Mucosa of rectum (tissue), 2 donors: ENCODE measurements around the gene EHBP1.

Experiments
- H3K27ac ChIP-seq, 2 donors: one replicate each; pipeline ENCODE4 v1.7.0; 2013; ENCODE audit warnings: inconsistent platforms in 2 of 2, low read depth in 2 of 2, low read length in 2 of 2
- H3K27me3 ChIP-seq, 2 donors: one replicate each; pipeline ENCODE4 v1.7.0; 2013; ENCODE audit warnings: low read length in 2 of 2; ENCODE audit not compliant: control insufficient read depth in 2 of 2, insufficient read depth in 2 of 2
- H3K36me3 ChIP-seq, 2 donors: one replicate each; pipeline ENCODE4 v1.7.0; 2013; ENCODE audit warnings: low read length in 2 of 2; ENCODE audit not compliant: control insufficient read depth in 2 of 2, insufficient read depth in 2 of 2
- H3K4me1 ChIP-seq, 2 donors: one replicate each; pipeline ENCODE4 v1.7.0; 2013; ENCODE audit warnings: low read length in 2 of 2, mild to moderate bottlenecking in 1 of 2; ENCODE audit not compliant: control insufficient read depth in 2 of 2, insufficient read depth in 2 of 2
- H3K4me3 ChIP-seq, 2 donors: one replicate each; pipeline ENCODE4 v1.7.0; 2013; ENCODE audit warnings: low read length in 2 of 2
- H3K9ac ChIP-seq, 2 donors: one replicate each; pipeline ENCODE4 v1.7.0; 2013; ENCODE audit warnings: low read length in 2 of 2, low read depth in 1 of 2, mild to moderate bottlenecking in 1 of 2
- H3K9me3 ChIP-seq, 2 donors: one replicate each; pipeline ENCODE4 v1.7.0; 2013; ENCODE audit warnings: low read length in 2 of 2; ENCODE audit not compliant: control insufficient read depth in 2 of 2
- donor health status: healthy.
- donor health status: Normal muscosa, but diverticular disease.

Gene EHBP1

DNA sequence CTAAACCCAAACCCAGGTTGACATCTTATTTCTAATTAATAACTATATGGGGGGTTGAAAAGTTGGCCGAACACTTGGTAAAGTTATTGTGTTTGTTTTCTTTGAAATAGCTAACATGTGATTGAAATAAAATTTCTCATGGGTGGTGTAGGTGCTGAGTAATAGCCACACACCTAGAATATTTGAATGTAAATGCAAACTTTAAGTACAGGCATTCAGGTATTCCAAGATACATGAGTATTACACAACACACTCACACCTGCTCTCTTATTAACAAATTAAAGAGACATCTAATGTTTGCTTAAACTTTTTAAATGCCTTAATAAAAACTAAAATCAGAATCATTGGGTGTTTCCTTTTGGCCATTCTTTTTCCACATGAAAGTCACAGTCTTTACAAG is 165.5 kb downstream of the EHBP1 start:
- Histone ChIP-seq H3K4me1 (no peaks in the 10 kb centered on the region), H3K27ac (no peak overlapping the region), H3K9ac (no peak overlapping the region), H3K9me3 (peaks cover 0 to 3% of the 10 kb centered on the region in 2 donors), H3K27me3 (no peaks in the 10 kb centered on the region), H3K4me3 (no peak overlapping the region), H3K36me3 (peaks cover 11 to 21% of the 10 kb centered on the region in 2 donors)

DNA sequence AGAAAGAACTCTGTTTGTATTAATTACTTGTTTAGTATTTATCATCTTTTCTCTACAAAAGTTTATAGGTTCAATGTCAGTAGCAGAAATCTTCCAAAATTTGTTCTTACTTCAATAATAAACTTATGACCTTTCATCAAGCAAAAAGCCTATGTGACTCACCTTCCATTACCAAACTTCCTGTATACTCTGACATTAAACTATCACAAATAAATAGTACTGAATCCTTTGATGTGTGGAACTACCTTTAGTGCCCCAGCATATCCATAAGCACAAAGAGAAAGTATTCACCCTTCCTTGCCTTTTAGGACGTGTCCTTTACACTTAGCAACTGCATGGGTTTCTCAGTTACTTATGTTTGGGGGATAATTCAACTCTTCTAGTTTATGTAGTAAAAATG is 166.0 kb downstream of the EHBP1 start:
- Histone ChIP-seq H3K4me1 (no peaks in the 10 kb centered on the region), H3K27me3 (no peaks in the 10 kb centered on the region), H3K36me3 (peaks cover 10 to 26% of the 10 kb centered on the region in 2 donors), H3K9me3 (peaks cover 0 to 3% of the 10 kb centered on the region in 2 donors), H3K27ac (no peak overlapping the region), H3K9ac (no peak overlapping the region), H3K4me3 (no peak overlapping the region)

GRCh38 chr2:62873603-62874002 is 168.1 kb downstream of the EHBP1 start:
- Histone ChIP-seq H3K9me3 (peaks cover 0 to 3% of the 10 kb centered on the region in 2 donors), H3K36me3 (peaks cover 13 to 34% of the 10 kb centered on the region in 2 donors), H3K4me1 (no peaks in the 10 kb centered on the region), H3K27me3 (no peaks in the 10 kb centered on the region), H3K27ac (no peak overlapping the region), H3K4me3 (no peak overlapping the region), H3K9ac (no peak overlapping the region)

- peaks cover 13 to 34% of the 10 kb centered on the region in 2 donors for H3K36me3 ChIP-seq
- H3K4me1 ChIP-seq: no peaks in the 10 kb centered on the region
- no peak overlapping the region for H3K4me3 ChIP-seq
- no peak overlapping the region for H3K27ac ChIP-seq
- no peak overlapping the region for H3K9ac ChIP-seq
- H3K9me3 ChIP-seq: peaks cover 0 to 3% of the 10 kb centered on the region in 2 donors
- no peaks in the 10 kb centered on the region for H3K27me3 ChIP-seq
Observed at GRCh38 chr2:62874881-62875383, 169.4 kb downstream of the EHBP1 start.

GRCh38 chr2:62881162-62881795 is 175.8 kb downstream of the EHBP1 start:
- Histone ChIP-seq H3K9ac (no peak overlapping the region), H3K4me3 (no peak overlapping the region), H3K27me3 (no peaks in the 10 kb centered on the region), H3K27ac (no peak overlapping the region), H3K9me3 (no peaks in the 10 kb centered on the region), H3K36me3 (peaks cover 5 to 10% of the 10 kb centered on the region in 2 donors), H3K4me1 (no peaks in the 10 kb centered on the region)

DNA sequence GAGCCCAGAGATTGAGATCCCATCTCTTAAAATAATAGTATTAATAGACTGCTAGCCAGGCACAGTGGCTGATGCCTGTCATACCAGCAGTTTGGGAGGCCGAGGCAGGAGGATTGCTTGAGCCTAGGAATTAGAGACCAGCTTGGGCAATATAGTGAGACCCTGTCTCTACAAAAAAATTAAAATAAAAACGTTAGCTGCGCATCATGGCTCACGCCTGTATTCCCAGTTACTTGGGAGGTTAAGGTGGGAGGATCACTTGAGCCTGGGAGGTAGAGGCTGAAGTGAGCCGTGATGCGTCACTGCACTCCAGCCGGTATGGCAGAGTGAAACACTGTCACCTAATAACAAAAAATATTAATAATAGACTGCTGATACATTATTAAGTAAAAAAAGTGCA is 178.1 kb downstream of the EHBP1 start:
- Histone ChIP-seq H3K4me1 (no peaks in the 10 kb centered on the region), H3K9me3 (no peaks in the 10 kb centered on the region), H3K36me3 (no peaks in the 10 kb centered on the region), H3K9ac (no peak overlapping the region), H3K27ac (no peak overlapping the region), H3K27me3 (no peaks in the 10 kb centered on the region), H3K4me3 (no peak overlapping the region)

- no peak overlapping the region for H3K9ac ChIP-seq
- H3K27me3 ChIP-seq: no peaks in the 10 kb centered on the region
- no peaks in the 10 kb centered on the region for H3K4me1 ChIP-seq
- no peaks in the 10 kb centered on the region for H3K36me3 ChIP-seq
- H3K27ac ChIP-seq: no peak overlapping the region
- H3K4me3 ChIP-seq: no peak overlapping the region
- H3K9me3 ChIP-seq: no peaks in the 10 kb centered on the region
Observed at GRCh38 chr2:62884086-62884485, 178.6 kb downstream of the EHBP1 start.

- Histone ChIP-seq H3K4me3 (no peak overlapping the region), H3K9ac (no peak overlapping the region), H3K27me3 (no peaks in the 10 kb centered on the region), H3K27ac (no peak overlapping the region), H3K9me3 (no peaks in the 10 kb centered on the region), H3K36me3 (no peaks in the 10 kb centered on the region), H3K4me1 (no peaks in the 10 kb centered on the region)
Observed at GRCh38 chr2:62884514-62884913, 179.0 kb downstream of the EHBP1 start.

DNA sequence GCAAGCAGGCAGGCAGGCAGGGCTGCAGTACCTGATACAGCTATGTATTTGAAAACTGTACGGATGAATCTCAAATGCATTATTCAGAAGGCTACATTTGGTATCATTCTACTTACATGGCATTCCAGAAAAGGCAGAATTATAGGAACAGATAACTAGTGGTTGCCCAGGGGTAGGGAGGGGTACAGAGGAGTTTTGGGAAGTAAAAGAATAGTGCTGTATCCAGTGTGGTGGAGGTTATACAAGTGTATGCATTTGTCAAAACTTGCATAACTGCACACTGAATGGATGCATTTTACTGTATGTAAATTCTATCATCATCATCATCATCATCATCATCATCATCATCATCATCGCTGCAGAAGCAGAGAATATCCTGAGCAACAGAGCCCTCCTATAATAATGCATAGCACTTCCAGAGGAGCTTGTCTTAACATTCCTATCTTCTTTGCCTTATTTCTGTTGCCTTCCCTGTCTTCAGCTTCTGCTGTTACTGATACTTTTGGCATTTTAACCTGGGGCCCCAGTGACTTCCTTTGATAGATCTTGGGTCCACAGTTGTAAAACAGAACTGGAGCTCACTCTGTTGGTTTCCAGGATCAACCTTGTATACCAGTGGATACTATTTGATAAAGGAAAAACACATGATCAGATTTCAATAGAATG is 189.6 kb downstream of the EHBP1 start:
- Histone ChIP-seq H3K9ac (no peak overlapping the region), H3K27ac (no peak overlapping the region), H3K4me3 (no peak overlapping the region), H3K36me3 (no peaks in the 10 kb centered on the region), H3K27me3 (no peaks in the 10 kb centered on the region), H3K4me1 (no peaks in the 10 kb centered on the region), H3K9me3 (no peaks in the 10 kb centered on the region)

GRCh38 chr2:62895632-62896009 is 190.1 kb downstream of the EHBP1 start:
- Histone ChIP-seq H3K9ac (no peak overlapping the region), H3K4me3 (no peak overlapping the region), H3K27ac (no peak overlapping the region), H3K27me3 (no peaks in the 10 kb centered on the region), H3K9me3 (no peaks in the 10 kb centered on the region), H3K36me3 (no peaks in the 10 kb centered on the region), H3K4me1 (no peaks in the 10 kb centered on the region)
